CD4-positive, alpha-beta T cell treated with Interleukin-1 beta for 1 hour (primary cell): ENCODE measurements around the gene RIN2.
"Not testable (repeated sequence)": the region's sequence is repeated elsewhere in the genome, so short reads cannot be mapped to it uniquely, and the experiment has no call there.

Source experiments
- DNase-seq, 2 donors: peaks; one replicate each; pipeline ENCODE4 v3.0.0-alpha.2; 2020 to 2022

Gene RIN2

DNA sequence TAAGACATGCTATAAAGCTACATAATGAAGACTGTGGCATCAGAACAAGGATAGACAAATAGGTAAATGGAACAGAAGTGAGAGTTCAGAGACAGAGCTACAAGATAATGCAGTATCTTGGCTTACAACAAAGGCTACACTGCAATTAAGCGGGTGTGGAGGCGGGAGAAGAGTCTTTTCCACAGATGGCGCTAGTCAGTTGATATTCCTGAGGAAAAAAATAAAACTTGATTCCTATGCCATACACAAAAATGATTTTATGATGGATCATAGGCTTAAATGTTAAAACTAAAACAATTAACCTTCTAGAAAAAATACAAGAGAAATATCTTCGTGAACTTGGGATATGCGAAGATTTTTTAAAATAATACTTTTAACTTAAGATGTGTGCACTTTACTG is 31.0 kb downstream of the RIN2 start:
- DNase-seq: no peak

DNA sequence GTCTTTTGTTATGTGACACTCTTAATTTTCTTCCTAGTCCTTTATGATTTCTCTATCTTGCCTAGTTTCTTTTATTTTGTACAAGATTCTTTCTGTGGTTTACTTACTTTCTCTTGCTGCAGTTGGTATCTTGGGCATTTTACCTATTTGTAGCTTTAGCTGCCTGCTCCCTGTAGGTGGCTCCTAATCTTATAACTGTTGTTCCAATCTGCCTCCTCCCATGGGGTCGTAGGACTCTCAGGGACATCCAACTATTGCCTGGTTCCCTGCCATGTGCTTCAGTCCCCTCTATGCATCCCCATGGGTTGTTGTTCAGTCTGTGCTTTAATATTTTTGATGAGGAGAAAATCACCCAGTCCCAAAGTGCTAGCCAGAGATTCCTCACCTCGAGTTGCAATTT is 31.4 kb downstream of the RIN2 start:
- DNase-seq: no peak

DNA sequence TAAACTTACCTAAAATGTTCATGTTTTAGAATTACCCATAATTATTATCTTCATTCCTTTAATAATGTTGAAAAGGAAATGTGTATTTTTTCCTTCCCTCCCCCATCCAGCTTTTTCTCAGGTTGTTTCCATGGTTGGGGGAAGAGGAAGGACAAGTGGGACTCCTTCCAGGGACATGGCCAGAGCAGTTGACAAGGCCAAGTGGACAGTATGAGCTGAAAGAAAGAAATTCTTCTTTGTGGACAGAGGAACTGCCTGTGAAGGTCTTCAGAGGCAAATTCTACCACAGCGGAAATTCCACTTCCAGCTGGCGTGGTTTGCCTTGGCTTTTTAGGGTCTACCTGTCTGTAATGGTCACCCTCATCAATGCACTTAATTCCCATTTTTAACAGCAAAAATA is 33.8 kb downstream of the RIN2 start:
- DNase-seq: no peak

DNA sequence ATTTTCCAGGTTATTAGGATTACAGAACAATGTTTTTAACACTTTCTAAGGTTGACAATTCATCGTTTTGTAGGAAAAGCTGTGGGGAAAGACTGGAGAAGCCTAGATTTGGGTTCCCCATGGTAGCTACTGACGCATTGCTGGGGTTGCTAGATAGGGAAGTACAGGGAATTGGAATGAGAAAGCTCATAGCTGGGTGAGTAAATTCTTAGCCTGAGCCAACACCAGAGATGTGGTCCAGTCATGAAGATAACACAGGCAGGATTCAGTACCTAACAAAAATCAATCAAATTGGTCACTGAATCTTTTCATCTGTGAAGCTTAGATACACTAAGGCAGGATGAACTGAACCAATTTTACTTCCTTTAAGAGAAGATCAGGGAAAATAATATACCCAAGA is 35.7 kb downstream of the RIN2 start:
- no peak for DNase-seq

DNA sequence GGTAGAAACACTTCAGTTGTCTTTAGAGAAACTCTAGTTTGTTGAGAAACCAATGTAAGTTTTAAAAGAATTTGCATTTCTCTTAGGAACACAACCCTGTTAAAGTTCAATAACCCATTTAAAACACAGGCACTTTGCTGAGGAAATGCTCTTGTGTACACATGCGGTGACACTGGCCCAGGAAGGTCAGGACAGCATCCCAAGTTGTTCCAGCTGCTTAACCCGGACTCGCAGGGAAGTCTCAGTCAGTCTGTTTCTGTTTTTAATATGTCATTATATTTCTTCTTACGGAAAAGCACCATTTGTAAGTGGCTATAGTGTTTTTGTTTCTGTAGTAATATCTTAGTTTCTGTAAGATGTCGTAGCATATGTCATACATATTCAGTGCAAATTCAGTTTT is 36.9 kb downstream of the RIN2 start:
- no peak for DNase-seq

DNA sequence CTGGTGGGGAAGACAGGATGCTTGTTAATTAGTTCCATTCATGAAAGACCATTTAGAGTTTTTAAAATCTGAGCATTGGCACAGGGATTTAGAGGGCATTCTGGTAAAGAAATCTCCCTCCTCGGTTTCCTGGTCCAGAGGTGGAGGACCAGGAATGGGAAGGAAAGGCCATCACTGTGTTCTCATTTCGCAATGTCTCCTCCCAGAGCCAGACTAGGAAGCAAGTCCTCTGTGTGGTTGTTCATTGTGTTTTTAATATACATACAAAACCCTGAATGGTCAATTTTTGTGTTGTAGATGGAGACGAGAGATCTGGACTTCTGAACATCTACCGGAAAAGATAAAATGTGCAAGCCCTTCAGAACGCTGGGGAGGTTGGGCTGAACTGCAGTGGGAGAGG is 41.3 kb downstream of the RIN2 start:
- DNase-seq: no peak

DNA sequence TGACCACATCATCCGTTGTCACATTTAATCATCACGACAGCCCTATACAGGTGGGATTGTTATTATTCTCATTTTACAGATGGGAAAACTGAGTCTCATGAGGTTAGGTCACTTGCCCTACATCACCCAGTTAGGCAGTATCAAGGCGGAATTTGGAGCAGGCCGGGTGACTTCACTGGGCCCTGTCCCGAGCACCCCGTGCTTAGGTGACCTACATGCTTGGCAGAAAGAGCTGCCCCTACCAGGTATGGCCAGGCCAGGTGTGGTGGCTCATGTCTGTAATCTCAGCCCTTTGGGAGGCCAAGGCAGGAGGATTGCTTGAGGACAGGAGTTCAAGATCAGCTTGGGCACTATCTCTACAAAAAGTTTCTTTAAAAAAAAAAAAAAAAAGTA is 44.0 kb downstream of the RIN2 start:
- DNase-seq: no peak

DNA sequence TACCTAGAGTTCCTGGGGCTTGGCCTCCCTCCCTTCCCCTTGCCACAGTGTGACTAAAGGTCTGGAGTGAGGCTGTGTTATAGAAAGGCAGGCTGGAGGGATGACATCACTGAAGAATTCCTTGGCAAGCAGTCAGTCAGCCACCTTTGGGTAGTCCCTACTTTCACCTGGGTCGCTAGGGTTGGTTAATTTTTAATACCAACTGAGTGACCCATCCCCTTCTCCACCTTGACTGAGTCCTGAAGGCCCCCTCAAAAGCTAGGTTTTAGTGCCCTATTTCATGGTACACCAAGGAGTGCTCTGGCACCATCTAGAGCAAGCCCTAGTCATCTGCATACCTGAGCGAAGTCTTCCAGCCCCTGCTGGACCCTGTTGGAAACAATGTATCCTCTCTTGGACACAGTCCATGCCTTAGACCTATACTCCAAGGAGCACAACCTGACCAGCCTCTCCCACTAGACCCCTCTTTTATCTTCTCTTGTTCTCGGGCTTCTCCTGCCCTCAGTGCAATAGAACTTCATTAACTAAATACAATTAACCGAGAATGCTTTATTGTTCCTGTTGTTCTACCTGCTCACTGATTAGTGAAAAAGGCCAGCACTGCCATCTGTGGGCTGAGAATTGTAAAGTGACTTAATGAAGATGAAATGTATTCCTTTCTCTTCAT is 44.6 kb downstream of the RIN2 start:
- no peak for DNase-seq

DNA sequence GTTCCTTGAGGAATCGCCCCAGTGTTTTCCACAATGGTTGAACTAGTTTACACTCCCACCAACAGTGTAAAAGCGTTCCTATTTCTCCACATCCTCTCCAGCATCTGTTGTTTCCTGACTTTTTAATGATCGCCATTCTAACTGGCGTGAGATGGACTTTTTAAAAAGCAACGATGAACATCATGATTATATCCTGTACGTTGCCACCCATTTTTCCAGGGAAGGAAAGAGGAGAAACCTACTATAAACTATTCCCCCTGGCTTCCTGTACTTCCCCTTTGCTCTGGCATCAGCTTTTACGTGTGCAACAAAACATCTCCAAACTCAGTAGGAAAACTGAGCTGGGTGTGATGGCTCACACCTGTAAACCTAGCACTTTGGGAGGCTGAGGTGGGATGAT is 48.2 kb downstream of the RIN2 start:
- not testable (repeated sequence) for DNase-seq

DNA sequence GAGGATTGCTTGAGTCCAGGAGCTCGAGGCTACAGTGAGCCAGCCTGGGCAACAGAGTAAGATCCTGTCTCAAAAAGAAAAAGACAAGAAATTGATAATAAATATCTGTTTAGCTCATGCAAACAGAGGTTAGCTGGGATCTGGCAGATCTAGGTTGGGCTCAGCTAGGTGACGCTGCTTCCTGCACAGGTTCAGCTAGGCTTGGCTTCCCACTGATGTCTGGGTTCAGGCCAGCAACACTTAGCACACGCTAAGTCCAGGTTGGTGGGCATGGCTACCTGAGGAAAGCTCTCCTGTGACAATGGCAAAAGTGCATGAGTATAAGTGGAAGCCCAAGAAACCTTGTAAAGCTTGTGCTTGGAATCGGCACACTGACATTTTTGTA is 48.7 kb downstream of the RIN2 start:
- DNase-seq: no peak

DNA sequence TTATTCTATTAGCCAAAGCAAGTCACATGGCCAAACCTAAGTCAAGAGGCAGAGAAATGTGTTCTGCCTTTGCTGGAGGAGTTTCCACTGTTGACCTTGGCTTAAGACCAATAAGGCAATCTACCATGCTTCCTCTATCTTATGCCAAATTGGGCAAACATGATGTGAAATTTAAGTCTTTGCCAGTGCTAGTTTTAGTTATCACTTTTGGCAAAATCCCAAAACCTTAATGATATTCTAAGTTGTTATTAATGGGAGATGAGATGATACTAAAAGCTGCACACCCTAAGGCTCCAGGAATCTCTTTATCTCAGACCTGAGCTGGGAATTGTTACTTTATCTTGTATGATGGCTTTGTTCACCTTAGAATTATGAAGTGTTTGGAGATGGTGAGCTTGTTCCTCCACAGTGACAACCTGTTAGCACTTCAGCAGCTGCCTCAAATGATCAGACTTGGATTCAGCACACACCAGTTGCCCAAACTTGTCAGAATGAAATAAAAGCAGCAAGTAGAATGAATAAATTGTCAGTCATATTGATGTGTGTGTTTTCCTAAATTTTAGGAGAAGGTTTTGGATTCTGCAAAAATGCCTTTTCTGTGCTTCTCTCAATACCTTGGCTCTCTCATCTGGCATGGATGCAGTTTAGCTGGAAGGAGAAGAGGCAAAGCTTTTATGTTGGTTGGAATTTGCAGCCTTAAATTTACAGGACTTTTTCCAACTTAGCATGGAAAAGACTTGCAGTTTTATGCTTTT is 49.3 kb downstream of the RIN2 start:
- no peak for DNase-seq
